Measurements from ENCODE around the gene MROH9. TPM values are rescaled to one million over a fixed set of nuclear protein-coding genes. Genes with fewer than 3 reads are reported as not detected.

MROH9 gene
- total and polyA plus RNA-seq, 9 of the 15 experiments (the other 6 are each of a cell fraction or from before 2014, with no cell fraction given) = not detected

DNA sequence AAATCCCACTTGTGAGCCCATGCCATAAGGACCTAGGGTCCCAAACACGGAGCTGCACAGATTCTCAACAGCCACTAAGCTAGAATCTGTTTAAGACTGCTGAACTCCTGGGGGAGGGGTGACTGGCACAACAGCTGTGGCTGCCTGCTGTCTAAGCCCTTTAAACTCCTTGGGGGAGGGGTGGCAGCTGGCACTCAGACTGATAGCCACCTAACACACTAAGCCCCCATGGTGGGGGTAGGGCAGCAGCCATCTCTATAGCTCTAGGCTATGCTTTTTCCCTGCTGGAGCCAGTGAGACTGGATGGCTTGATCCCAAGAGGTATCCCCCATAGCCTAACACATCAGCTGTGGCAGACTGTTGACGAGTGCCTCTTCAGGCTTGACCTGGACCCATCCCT is 82.1 kb downstream of the MROH9 start:
- H4K20me1 ChIP-seq (replicated peaks; ENCODE audit: control insufficient read depth, insufficient read depth, low read length) = no peaks in the 10 kb centered on the region
- POLR2A ChIA-PET = no interaction called here
- H3K9ac ChIP-seq (ENCODE audit: insufficient read depth in 1 of 2, low read depth in 2 of 2, low read length in 2 of 2) = no peak overlapping the region
- DNase-seq (ENCODE audit: extremely low read depth in 1 of 4, low spot score in 3 of 4) (no peak), ATAC-seq (no peak), FAIRE-seq (no peak)
- no TSS peak for BruUV-seq (replicated peaks)
- no peak overlapping the region for H2AFZ ChIP-seq (ENCODE audit: low read depth, low read length)
- CTCF ChIA-PET (ENCODE audit: low intra/inter-chr PET ratio) = no interaction called here
- no peaks in the 10 kb centered on the region for H3K79me2 ChIP-seq (ENCODE audit: control insufficient read depth, insufficient read depth, low read length)
- H3K4me1 ChIP-seq (replicated peaks in 1 of 2; ENCODE audit: control insufficient read depth in 2 of 2, insufficient read depth in 2 of 2, low read length in 2 of 2) = no peaks in the 10 kb centered on the region
- intact Hi-C loops (cut with micrococcal nuclease) = no loop called here
- no peaks in the 10 kb centered on the region for H3K36me3 ChIP-seq (ENCODE audit: control insufficient read depth, insufficient read depth, low read length)
- no peak overlapping the region for H3K4me2 ChIP-seq (ENCODE audit: insufficient read depth, low read length)
- no peak overlapping the region for H3K27ac ChIP-seq (ENCODE audit: extremely low read depth, low read depth, low read length)
- in situ Hi-C loops (cut with MboI) = no loop called here
- no peaks in the 10 kb centered on the region; the same call in 1 of the 2 replicates for H3K9me3 ChIP-seq (replicated peaks; ENCODE audit: control insufficient read depth, insufficient read depth, low read depth, low read length)
- 0% methylated on average over 2 of the region's 2 CpGs for WGBS (ENCODE audit: insufficient coverage, low coverage, missing lambda C conversion rate)
- no peaks in the 10 kb centered on the region for H3K27me3 ChIP-seq (ENCODE audit: control insufficient read depth in 2 of 2, insufficient read depth in 2 of 2, low read length in 2 of 2)
- H3K4me3 ChIP-seq = no peak overlapping the region
- no peaks in the 10 kb centered on the region for H3K9me1 ChIP-seq (ENCODE audit: control insufficient read depth, insufficient read depth, low read length)
- no peak for TF ChIP-seq RBM17 (IDR thresholded peaks at IDR 0.05; ENCODE audit: borderline replicate concordance, low read depth, low read length)
- TF ChIP-seq THRAP3 (IDR thresholded peaks at IDR 0.05; ENCODE audit: borderline replicate concordance) = no peak
- no peak for TF ChIP-seq ZC3H11A (IDR thresholded peaks at IDR 0.05; ENCODE audit: low read depth, low read length)
- no peak for TF ChIP-seq HDAC1 (IDR thresholded peaks at IDR 0.05)
- TF ChIP-seq NFE2L1 (tag; IDR thresholded peaks at IDR 0.05; ENCODE audit: borderline replicate concordance, low read depth) = no peak
- TF ChIP-seq, protein P1, sequence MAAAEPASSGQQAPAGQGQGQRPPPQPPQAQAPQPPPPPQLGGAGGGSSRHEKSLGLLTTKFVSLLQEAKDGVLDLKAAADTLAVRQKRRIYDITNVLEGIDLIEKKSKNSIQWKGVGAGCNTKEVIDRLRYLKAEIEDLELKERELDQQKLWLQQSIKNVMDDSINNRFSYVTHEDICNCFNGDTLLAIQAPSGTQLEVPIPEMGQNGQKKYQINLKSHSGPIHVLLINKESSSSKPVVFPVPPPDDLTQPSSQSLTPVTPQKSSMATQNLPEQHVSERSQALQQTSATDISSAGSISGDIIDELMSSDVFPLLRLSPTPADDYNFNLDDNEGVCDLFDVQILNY (CRISPR knock-in tag; IDR thresholded peaks at IDR 0.05) = no peak
- TF ChIP-seq, protein P2, sequence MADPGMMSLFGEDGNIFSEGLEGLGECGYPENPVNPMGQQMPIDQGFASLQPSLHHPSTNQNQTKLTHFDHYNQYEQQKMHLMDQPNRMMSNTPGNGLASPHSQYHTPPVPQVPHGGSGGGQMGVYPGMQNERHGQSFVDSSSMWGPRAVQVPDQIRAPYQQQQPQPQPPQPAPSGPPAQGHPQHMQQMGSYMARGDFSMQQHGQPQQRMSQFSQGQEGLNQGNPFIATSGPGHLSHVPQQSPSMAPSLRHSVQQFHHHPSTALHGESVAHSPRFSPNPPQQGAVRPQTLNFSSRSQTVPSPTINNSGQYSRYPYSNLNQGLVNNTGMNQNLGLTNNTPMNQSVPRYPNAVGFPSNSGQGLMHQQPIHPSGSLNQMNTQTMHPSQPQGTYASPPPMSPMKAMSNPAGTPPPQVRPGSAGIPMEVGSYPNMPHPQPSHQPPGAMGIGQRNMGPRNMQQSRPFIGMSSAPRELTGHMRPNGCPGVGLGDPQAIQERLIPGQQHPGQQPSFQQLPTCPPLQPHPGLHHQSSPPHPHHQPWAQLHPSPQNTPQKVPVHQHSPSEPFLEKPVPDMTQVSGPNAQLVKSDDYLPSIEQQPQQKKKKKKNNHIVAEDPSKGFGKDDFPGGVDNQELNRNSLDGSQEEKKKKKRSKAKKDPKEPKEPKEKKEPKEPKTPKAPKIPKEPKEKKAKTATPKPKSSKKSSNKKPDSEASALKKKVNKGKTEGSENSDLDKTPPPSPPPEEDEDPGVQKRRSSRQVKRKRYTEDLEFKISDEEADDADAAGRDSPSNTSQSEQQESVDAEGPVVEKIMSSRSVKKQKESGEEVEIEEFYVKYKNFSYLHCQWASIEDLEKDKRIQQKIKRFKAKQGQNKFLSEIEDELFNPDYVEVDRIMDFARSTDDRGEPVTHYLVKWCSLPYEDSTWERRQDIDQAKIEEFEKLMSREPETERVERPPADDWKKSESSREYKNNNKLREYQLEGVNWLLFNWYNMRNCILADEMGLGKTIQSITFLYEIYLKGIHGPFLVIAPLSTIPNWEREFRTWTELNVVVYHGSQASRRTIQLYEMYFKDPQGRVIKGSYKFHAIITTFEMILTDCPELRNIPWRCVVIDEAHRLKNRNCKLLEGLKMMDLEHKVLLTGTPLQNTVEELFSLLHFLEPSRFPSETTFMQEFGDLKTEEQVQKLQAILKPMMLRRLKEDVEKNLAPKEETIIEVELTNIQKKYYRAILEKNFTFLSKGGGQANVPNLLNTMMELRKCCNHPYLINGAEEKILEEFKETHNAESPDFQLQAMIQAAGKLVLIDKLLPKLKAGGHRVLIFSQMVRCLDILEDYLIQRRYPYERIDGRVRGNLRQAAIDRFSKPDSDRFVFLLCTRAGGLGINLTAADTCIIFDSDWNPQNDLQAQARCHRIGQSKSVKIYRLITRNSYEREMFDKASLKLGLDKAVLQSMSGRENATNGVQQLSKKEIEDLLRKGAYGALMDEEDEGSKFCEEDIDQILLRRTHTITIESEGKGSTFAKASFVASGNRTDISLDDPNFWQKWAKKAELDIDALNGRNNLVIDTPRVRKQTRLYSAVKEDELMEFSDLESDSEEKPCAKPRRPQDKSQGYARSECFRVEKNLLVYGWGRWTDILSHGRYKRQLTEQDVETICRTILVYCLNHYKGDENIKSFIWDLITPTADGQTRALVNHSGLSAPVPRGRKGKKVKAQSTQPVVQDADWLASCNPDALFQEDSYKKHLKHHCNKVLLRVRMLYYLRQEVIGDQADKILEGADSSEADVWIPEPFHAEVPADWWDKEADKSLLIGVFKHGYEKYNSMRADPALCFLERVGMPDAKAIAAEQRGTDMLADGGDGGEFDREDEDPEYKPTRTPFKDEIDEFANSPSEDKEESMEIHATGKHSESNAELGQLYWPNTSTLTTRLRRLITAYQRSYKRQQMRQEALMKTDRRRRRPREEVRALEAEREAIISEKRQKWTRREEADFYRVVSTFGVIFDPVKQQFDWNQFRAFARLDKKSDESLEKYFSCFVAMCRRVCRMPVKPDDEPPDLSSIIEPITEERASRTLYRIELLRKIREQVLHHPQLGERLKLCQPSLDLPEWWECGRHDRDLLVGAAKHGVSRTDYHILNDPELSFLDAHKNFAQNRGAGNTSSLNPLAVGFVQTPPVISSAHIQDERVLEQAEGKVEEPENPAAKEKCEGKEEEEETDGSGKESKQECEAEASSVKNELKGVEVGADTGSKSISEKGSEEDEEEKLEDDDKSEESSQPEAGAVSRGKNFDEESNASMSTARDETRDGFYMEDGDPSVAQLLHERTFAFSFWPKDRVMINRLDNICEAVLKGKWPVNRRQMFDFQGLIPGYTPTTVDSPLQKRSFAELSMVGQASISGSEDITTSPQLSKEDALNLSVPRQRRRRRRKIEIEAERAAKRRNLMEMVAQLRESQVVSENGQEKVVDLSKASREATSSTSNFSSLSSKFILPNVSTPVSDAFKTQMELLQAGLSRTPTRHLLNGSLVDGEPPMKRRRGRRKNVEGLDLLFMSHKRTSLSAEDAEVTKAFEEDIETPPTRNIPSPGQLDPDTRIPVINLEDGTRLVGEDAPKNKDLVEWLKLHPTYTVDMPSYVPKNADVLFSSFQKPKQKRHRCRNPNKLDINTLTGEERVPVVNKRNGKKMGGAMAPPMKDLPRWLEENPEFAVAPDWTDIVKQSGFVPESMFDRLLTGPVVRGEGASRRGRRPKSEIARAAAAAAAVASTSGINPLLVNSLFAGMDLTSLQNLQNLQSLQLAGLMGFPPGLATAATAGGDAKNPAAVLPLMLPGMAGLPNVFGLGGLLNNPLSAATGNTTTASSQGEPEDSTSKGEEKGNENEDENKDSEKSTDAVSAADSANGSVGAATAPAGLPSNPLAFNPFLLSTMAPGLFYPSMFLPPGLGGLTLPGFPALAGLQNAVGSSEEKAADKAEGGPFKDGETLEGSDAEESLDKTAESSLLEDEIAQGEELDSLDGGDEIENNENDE (IDR thresholded peaks at IDR 0.05; ENCODE audit: low read depth, low read length) = no peak
- TF ChIP-seq FOXM1 (IDR thresholded peaks at IDR 0.05; ENCODE audit: low read depth) = no peak
- no peak for TF ChIP-seq FOXM1 (CRISPR knock-in tag; IDR thresholded peaks at IDR 0.05; ENCODE audit: low read depth)
- no peak for TF ChIP-seq ZNF124 (CRISPR knock-in tag; IDR thresholded peaks at IDR 0.05)

All from K562 (cell line).